ENCODE data around the gene MBTPS1.

- no peak for TF ChIP-seq POLR2A (IDR thresholded peaks at IDR 0.05)
- TF ChIP-seq, protein P1, sequence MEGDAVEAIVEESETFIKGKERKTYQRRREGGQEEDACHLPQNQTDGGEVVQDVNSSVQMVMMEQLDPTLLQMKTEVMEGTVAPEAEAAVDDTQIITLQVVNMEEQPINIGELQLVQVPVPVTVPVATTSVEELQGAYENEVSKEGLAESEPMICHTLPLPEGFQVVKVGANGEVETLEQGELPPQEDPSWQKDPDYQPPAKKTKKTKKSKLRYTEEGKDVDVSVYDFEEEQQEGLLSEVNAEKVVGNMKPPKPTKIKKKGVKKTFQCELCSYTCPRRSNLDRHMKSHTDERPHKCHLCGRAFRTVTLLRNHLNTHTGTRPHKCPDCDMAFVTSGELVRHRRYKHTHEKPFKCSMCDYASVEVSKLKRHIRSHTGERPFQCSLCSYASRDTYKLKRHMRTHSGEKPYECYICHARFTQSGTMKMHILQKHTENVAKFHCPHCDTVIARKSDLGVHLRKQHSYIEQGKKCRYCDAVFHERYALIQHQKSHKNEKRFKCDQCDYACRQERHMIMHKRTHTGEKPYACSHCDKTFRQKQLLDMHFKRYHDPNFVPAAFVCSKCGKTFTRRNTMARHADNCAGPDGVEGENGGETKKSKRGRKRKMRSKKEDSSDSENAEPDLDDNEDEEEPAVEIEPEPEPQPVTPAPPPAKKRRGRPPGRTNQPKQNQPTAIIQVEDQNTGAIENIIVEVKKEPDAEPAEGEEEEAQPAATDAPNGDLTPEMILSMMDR (IDR thresholded peaks at IDR 0.05): no peak
Measured at GRCh38 chr16:84068041-84068440, 48.7 kb downstream of the MBTPS1 start.

All from esophagus squamous epithelium (tissue), 4 donors.